Kidney epithelial cell (primary cell): ENCODE data around the gene MDK. TPM values are rescaled to one million over a fixed set of nuclear protein-coding genes. Genes with fewer than 3 reads are reported as not detected.
A peak's percentile ranks its signal among the peaks of the same experiment; 100 is the strongest.

ENCODE experiments used
- DNase-seq: peaks from one replicate; pipeline ENCODE4 v3.0.0-alpha.2; 2010; ENCODE audit warnings: low read depth
- H3K27me3 ChIP-seq: 2 replicates; pipeline ENCODE4 v1.6.0; 2011; ENCODE audit warnings: low read length; ENCODE audit not compliant: control insufficient read depth, insufficient read depth
- H3K36me3 ChIP-seq: 2 replicates; pipeline ENCODE4 v1.5.1; 2011; ENCODE audit warnings: low read length; ENCODE audit not compliant: control insufficient read depth, insufficient read depth
- H3K4me3 ChIP-seq: 2 replicates; pipeline ENCODE4 v1.5.1; 2011; ENCODE audit warnings: low read depth, mild to moderate bottlenecking, control low read depth, low read length
- CTCF ChIP-seq: IDR thresholded peaks from 2 replicates; pipeline ENCODE4 v1.5.1; 2011; ENCODE audit warnings: mild to moderate bottlenecking, moderate library complexity, low read length, control low read depth, inconsistent platforms; ENCODE audit not compliant: insufficient read depth, poor library complexity, severe bottlenecking
- total RNA-seq: library from RNA; depleted of rRNA; stranded (reverse); fragments of >200 nt; gene quantifications from 2 replicates; pipeline ENCODE4 v1.2.3, GENCODE V29; 2015

The MDK gene
- total RNA-seq, 1 donor from 2014 or later, result 805 TPM

GRCh38 chr11:46363455-46364005 lies 17.9 kb upstream of the MDK start:
- DNase-seq, result peak; percentile 45
- H3K27me3 ChIP-seq, result no peaks in the 10 kb centered on the region
- no peaks in the 10 kb centered on the region for H3K36me3 ChIP-seq
- TF ChIP-seq CTCF, result peak; percentile 43
- no peak overlapping the region for H3K4me3 ChIP-seq

- TF ChIP-seq CTCF, result no peak
- Histone ChIP-seq H3K4me3 (no peak overlapping the region), H3K36me3 (peaks cover under 1% of the 10 kb centered on the region)
Observed at GRCh38 chr11:46364056-46364455, 17.4 kb upstream of the MDK start.

GRCh38 chr11:46364791-46365190 lies 16.7 kb upstream of the MDK start:
- Histone ChIP-seq H3K27me3 (no peaks in the 10 kb centered on the region), H3K4me3 (no peak overlapping the region), H3K36me3 (peaks cover 1% of the 10 kb centered on the region)
- TF ChIP-seq CTCF, result no peak
- DNase-seq, result no peak

More at GRCh38 chr11:46364056-46364455, 17.4 kb upstream of the MDK start:
- no peaks in the 10 kb centered on the region for H3K27me3 ChIP-seq
- DNase-seq, result no peak

GRCh38 chr11:46366260-46366659 lies 15.2 kb upstream of the MDK start:
- no peak for DNase-seq
- peaks cover 1% of the 10 kb centered on the region for H3K36me3 ChIP-seq
- no peak for TF ChIP-seq CTCF
- H3K27me3 ChIP-seq, result no peaks in the 10 kb centered on the region
- no peak overlapping the region for H3K4me3 ChIP-seq

- peaks cover 1% of the 10 kb centered on the region for H3K36me3 ChIP-seq
- H3K27me3 ChIP-seq, result no peaks in the 10 kb centered on the region
- no peak for DNase-seq
- TF ChIP-seq CTCF, result no peak
- no peak overlapping the region for H3K4me3 ChIP-seq
Observed at GRCh38 chr11:46366661-46367161, 14.8 kb upstream of the MDK start.
